ENCODE data around the gene SKOR1.

DNA sequence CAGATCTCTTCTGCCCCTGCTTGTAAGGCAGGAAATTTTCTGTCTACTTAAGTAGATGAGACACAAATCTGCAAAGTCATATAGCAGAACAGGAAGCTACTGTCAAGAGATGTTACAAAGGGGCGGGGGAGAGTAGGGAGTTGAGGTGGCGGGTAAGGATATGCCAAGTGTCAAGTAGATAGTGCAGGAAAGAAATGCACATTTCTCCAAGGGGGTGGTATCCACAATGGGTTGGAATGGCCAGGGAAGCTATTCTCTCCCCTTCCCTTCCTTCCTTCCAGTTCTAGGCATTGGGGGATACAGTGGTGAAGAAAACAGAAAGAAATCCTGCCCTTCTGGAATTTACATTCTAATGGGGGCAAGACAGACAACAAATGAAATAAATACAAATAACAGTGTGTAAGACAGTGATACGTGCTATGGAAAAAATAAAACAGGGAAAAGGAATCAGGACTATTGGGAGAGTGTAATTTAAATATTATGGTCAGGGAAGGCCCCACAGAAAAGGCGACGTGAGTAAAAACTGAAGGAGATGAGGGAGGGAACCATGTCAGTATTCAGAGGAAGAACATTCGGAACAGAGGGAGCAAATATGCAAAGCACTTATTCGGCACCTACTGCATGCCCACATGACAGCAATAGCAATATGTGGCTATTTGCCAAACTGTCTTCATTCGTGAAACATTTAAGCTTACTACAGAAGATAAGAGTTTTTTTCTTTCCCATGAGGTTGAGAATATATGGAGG is 57.4 kb downstream of the SKOR1 start:
- TF ChIP-seq, protein P1, sequence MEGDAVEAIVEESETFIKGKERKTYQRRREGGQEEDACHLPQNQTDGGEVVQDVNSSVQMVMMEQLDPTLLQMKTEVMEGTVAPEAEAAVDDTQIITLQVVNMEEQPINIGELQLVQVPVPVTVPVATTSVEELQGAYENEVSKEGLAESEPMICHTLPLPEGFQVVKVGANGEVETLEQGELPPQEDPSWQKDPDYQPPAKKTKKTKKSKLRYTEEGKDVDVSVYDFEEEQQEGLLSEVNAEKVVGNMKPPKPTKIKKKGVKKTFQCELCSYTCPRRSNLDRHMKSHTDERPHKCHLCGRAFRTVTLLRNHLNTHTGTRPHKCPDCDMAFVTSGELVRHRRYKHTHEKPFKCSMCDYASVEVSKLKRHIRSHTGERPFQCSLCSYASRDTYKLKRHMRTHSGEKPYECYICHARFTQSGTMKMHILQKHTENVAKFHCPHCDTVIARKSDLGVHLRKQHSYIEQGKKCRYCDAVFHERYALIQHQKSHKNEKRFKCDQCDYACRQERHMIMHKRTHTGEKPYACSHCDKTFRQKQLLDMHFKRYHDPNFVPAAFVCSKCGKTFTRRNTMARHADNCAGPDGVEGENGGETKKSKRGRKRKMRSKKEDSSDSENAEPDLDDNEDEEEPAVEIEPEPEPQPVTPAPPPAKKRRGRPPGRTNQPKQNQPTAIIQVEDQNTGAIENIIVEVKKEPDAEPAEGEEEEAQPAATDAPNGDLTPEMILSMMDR (conservative IDR thresholded peaks at IDR 0.05; ENCODE audit: low read depth, low read length): no peak
- TF ChIP-seq POLR2A (IDR thresholded peaks at IDR 0.05; ENCODE audit: low read depth, low read length) (no peak), FOS (IDR thresholded peaks at IDR 0.05; ENCODE audit: low read depth, low read length) (no peak), BHLHE40 (IDR thresholded peaks at IDR 0.05; ENCODE audit: low read depth, low read length) (no peak), RAD21 (IDR thresholded peaks at IDR 0.05; ENCODE audit: low read length) (no peak), RFX5 (IDR thresholded peaks at IDR 0.05; ENCODE audit: low read depth, low read length) (no peak), MAZ (IDR thresholded peaks at IDR 0.05; ENCODE audit: borderline replicate concordance, low read depth, low read length) (no peak), SMC3 (IDR thresholded peaks at IDR 0.05; ENCODE audit: low read depth, low read length) (no peak), USF2 (IDR thresholded peaks at IDR 0.05; ENCODE audit: low read depth, low read length) (no peak), MAFK (IDR thresholded peaks at IDR 0.05; ENCODE audit: low read depth, low read length) (no peak)
